ENCODE data around the gene NDST4. TPM values are rescaled to one million over a fixed set of nuclear protein-coding genes. Genes with fewer than 3 reads are reported as not detected.

The NDST4 gene
- total RNA-seq, 3 donors from 2014 or later (not counting 1 experiment from before 2014, with no cell fraction given): not detected

DNA sequence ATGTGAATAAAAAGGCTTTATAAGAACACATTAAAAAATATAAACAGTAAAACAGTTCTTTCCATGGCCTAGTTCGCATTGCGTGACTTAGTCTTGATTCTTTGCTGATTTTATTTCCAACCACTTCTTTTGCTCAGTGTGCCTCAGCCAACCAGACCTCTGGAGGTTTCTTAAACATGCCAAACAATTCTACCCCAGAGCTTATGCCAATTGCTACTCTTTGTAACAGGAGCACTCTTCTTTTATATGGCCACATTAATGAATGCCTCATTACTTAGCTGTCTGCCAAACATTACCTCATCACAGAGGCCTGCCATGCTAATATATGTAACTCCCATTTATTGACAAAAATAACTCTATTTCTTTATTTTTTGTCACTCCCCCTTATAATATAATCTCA lies 202.3 kb downstream of the NDST4 start:
- no peaks in the 10 kb centered on the region for H3K4me1 ChIP-seq (ENCODE audit: control insufficient read depth, insufficient read depth, low read length)
- no peak overlapping the region for H3K4me3 ChIP-seq (ENCODE audit: low read length)
- ATAC-seq (no peak), DNase-seq (no peak)
- Mint-ChIP-seq H3K27ac (no peak overlapping the region), H3K36me3 (no peaks in the 10 kb centered on the region), H3K27me3 (ENCODE audit: low read depth in 2 of 2) (no peaks in the 10 kb centered on the region), H3K9me3 (peaks cover 2 to 4% of the 10 kb centered on the region in 2 donors), H3K4me1 (no peaks in the 10 kb centered on the region), H3K4me3 (no peak overlapping the region)
- H3K27ac ChIP-seq (ENCODE audit: low read length): no peak overlapping the region
- no peaks in the 10 kb centered on the region for H3K9me3 ChIP-seq (ENCODE audit: control insufficient read depth, insufficient read depth, low read length)
- WGBS (ENCODE audit: insufficient coverage): 97% methylated on average over 2 of the region's 2 CpGs
- TF ChIP-seq, protein P1, sequence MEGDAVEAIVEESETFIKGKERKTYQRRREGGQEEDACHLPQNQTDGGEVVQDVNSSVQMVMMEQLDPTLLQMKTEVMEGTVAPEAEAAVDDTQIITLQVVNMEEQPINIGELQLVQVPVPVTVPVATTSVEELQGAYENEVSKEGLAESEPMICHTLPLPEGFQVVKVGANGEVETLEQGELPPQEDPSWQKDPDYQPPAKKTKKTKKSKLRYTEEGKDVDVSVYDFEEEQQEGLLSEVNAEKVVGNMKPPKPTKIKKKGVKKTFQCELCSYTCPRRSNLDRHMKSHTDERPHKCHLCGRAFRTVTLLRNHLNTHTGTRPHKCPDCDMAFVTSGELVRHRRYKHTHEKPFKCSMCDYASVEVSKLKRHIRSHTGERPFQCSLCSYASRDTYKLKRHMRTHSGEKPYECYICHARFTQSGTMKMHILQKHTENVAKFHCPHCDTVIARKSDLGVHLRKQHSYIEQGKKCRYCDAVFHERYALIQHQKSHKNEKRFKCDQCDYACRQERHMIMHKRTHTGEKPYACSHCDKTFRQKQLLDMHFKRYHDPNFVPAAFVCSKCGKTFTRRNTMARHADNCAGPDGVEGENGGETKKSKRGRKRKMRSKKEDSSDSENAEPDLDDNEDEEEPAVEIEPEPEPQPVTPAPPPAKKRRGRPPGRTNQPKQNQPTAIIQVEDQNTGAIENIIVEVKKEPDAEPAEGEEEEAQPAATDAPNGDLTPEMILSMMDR (IDR thresholded peaks at IDR 0.05): no peak
- no peaks in the 10 kb centered on the region for H3K36me3 ChIP-seq (ENCODE audit: control insufficient read depth, insufficient read depth, low read length)
- H3K27me3 ChIP-seq (ENCODE audit: control insufficient read depth, insufficient read depth, low read length): no peaks in the 10 kb centered on the region
- intact Hi-C loops (cut with micrococcal nuclease): no loop called here

- Mint-ChIP-seq H3K4me3 (no peak overlapping the region), H3K4me1 (no peaks in the 10 kb centered on the region)
- ATAC-seq: no peak
Observed at GRCh38 chr4:114907568-114907967, 205.9 kb downstream of the NDST4 start.

DNA sequence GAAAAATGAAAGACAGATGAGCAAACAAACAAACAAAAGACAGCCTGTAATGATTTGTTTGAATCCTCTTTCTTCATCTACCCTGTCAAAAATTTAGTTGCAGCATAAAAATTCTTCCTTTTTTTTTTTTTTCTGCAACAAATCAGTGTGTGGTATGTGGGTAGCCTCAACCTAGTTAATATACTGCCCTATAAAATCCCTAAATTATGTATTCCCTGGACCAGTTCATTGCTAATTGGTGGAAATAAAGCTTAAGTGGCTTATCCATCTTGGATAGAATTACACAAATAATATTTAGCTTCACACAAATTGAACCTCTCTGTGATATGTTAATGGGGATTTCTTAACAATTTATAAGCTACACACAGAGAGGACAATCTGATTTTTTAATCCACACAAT lies 208.4 kb downstream of the NDST4 start:
- Mint-ChIP-seq H3K4me1 (no peaks in the 10 kb centered on the region), H3K4me3 (no peak overlapping the region), H3K9me3 (peaks cover 9 to 11% of the 10 kb centered on the region in 2 donors), H3K36me3 (no peaks in the 10 kb centered on the region), H3K27me3 (ENCODE audit: low read depth in 2 of 2) (no peaks in the 10 kb centered on the region), H3K27ac (no peak overlapping the region)
- Histone ChIP-seq H3K9me3 (ENCODE audit: control insufficient read depth, insufficient read depth, low read length) (no peaks in the 10 kb centered on the region), H3K27ac (ENCODE audit: low read length) (no peak overlapping the region), H3K27me3 (ENCODE audit: control insufficient read depth, insufficient read depth, low read length) (no peaks in the 10 kb centered on the region), H3K4me1 (ENCODE audit: control insufficient read depth, insufficient read depth, low read length) (no peaks in the 10 kb centered on the region), H3K36me3 (ENCODE audit: control insufficient read depth, insufficient read depth, low read length) (no peaks in the 10 kb centered on the region), H3K4me3 (ENCODE audit: low read length) (no peak overlapping the region)
- no peak for DNase-seq
- TF ChIP-seq, protein P1 (IDR thresholded peaks at IDR 0.05): no peak
- intact Hi-C loops (cut with micrococcal nuclease): no loop called here
- no peak for ATAC-seq

More at GRCh38 chr4:114907568-114907967, 205.9 kb downstream of the NDST4 start:
- Mint-ChIP-seq H3K9me3 (peaks cover 4 to 6% of the 10 kb centered on the region in 2 donors), H3K27me3 (ENCODE audit: low read depth in 2 of 2) (no peaks in the 10 kb centered on the region), H3K27ac (no peak overlapping the region), H3K36me3 (no peaks in the 10 kb centered on the region)
- intact Hi-C loops (cut with micrococcal nuclease): no loop called here
- no peak for DNase-seq
- Histone ChIP-seq H3K36me3 (ENCODE audit: control insufficient read depth, insufficient read depth, low read length) (no peaks in the 10 kb centered on the region), H3K9me3 (ENCODE audit: control insufficient read depth, insufficient read depth, low read length) (no peaks in the 10 kb centered on the region), H3K4me3 (ENCODE audit: low read length) (no peak overlapping the region), H3K4me1 (ENCODE audit: control insufficient read depth, insufficient read depth, low read length) (no peaks in the 10 kb centered on the region), H3K27ac (ENCODE audit: low read length) (no peak overlapping the region), H3K27me3 (ENCODE audit: control insufficient read depth, insufficient read depth, low read length) (no peaks in the 10 kb centered on the region)
- WGBS (ENCODE audit: insufficient coverage): 63% methylated on average over 2 of the region's 2 CpGs
- TF ChIP-seq, protein P1 (IDR thresholded peaks at IDR 0.05): no peak

GRCh38 chr4:114900934-114901333 lies 212.5 kb downstream of the NDST4 start:
- intact Hi-C loops (cut with micrococcal nuclease): no loop called here
- Mint-ChIP-seq H3K36me3 (no peaks in the 10 kb centered on the region), H3K9me3 (peaks cover 9 to 11% of the 10 kb centered on the region in 2 donors), H3K4me1 (no peaks in the 10 kb centered on the region), H3K27ac (no peak overlapping the region), H3K4me3 (no peak overlapping the region), H3K27me3 (ENCODE audit: low read depth in 2 of 2) (no peaks in the 10 kb centered on the region)
- Histone ChIP-seq H3K36me3 (ENCODE audit: control insufficient read depth, insufficient read depth, low read length) (no peaks in the 10 kb centered on the region), H3K4me3 (ENCODE audit: low read length) (no peak overlapping the region), H3K27me3 (ENCODE audit: control insufficient read depth, insufficient read depth, low read length) (no peaks in the 10 kb centered on the region), H3K27ac (ENCODE audit: low read length) (no peak overlapping the region), H3K4me1 (ENCODE audit: control insufficient read depth, insufficient read depth, low read length) (no peaks in the 10 kb centered on the region), H3K9me3 (ENCODE audit: control insufficient read depth, insufficient read depth, low read length) (no peaks in the 10 kb centered on the region)
- TF ChIP-seq, protein P1 (IDR thresholded peaks at IDR 0.05): no peak
- ATAC-seq: no peak
- WGBS (ENCODE audit: insufficient coverage): 92% methylated on average over 3 of the region's 4 CpGs
- no peak for DNase-seq

Data from natural killer cell (primary cell).